ENCODE data around the gene CEP162.

- TF ChIP-seq CTCF (IDR thresholded peaks at IDR 0.05) (no peak), MAX (CRISPR knock-in tag; IDR thresholded peaks at IDR 0.05) (no peak), ZNF138 (CRISPR knock-in tag; conservative IDR thresholded peaks at IDR 0.05) (no peak), GABPB1 (CRISPR knock-in tag; IDR thresholded peaks at IDR 0.05) (no peak), JUN (CRISPR knock-in tag; IDR thresholded peaks at IDR 0.05) (no peak), CDX4 (CRISPR knock-in tag; IDR thresholded peaks at IDR 0.05; ENCODE audit: borderline replicate concordance) (no peak), STAT6 (CRISPR knock-in tag; conservative IDR thresholded peaks at IDR 0.05; ENCODE audit: low read depth) (no peak), USF2 (CRISPR knock-in tag; IDR thresholded peaks at IDR 0.05) (no peak), TEAD4 (CRISPR knock-in tag; IDR thresholded peaks at IDR 0.05) (no peak)
Observed at GRCh38 chr6:84271061-84271716, 43.7 kb upstream of the CEP162 start.

Data from WTC11 (cell line).